Activated CD4-positive, alpha-beta memory T cell treated with anti-CD3 and anti-CD28 coated beads for 36 hours (primary cell): Measurements from ENCODE around the gene CEMIP. TPM values are rescaled to one million over a fixed set of nuclear protein-coding genes. Genes with fewer than 3 reads are reported as not detected.

Experiments
- CTCF ChIA-PET: fragments of 350-600 bp; sonication (Branson Sonifier 250); formaldehyde crosslinking; loops from one replicate; lab custom pipeline; 2021; ENCODE audit warnings: antibody characterized with exemption, inconsistent platforms; lab: Charles Lee
- POLR2A ChIA-PET: fragments of 350-600 bp; sonication (Branson Sonifier 250); formaldehyde crosslinking; loops from one replicate; lab custom pipeline; 2021; ENCODE audit warnings: antibody characterized with exemption; lab: Charles Lee
- DNase-seq: peaks from one replicate; pipeline ENCODE4 v3.0.0-alpha.2; 2020
- H3K27ac Mint-ChIP-seq: one replicate; pipeline ENCODE4 v1.8.0; 2021; ENCODE audit warnings: mixed read lengths
- H3K27me3 Mint-ChIP-seq: one replicate; pipeline ENCODE4 v1.8.0; 2021; ENCODE audit warnings: mixed read lengths
- H3K36me3 Mint-ChIP-seq: one replicate; pipeline ENCODE4 v1.8.0; 2021; ENCODE audit warnings: mixed read lengths
- H3K4me1 Mint-ChIP-seq: one replicate; pipeline ENCODE4 v1.8.0; 2021; ENCODE audit warnings: low read depth, mixed read lengths
- H3K4me3 Mint-ChIP-seq: one replicate; pipeline ENCODE4 v1.8.0; 2021; ENCODE audit warnings: mild to moderate bottlenecking, mixed read lengths
- H3K9me3 Mint-ChIP-seq: one replicate; pipeline ENCODE4 v1.8.0; 2021; ENCODE audit warnings: mixed read lengths
- intact Hi-C: fragments of 100-400 bp; cut with micrococcal nuclease; formaldehyde crosslinking; loops from one replicate; pipeline ENCODE4 v1.15.1; 2023
- total RNA-seq, 2 experiments: library from RNA; stranded (reverse); gene quantifications; one replicate each; pipeline ENCODE4 v1.2.3, GENCODE V29; 2021

The CEMIP gene
- total RNA-seq, 2 experiments from 2014 or later, result 0.07 TPM; not detected in 1

DNA sequence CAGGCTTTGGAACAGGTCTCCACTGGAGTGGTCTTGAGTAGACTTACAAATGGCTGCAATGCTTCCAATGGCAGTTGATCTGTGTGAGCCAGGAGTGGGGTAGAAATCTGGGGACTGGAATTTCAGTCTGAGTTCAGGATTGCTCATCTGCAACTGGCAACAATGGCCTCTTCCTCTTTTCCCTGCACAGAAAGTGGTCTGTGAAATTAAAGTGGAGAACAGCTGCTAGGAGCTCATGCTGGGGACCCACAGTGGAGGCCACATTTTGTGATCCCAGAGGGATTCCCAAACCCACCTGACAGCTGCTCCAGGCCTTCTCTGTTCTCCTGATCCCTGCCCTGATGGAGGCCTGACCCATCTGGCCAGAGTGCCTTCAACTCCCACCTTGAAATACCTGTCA lies 49.6 kb downstream of the CEMIP start:
- DNase-seq, result no peak
- no peaks in the 10 kb centered on the region for H3K36me3 Mint-ChIP-seq
- no peaks in the 10 kb centered on the region for H3K9me3 Mint-ChIP-seq
- no peaks in the 10 kb centered on the region for H3K4me1 Mint-ChIP-seq
- ChIA-PET POLR2A (interaction anchor here (0.7 kb wide), 1 partner anchor 340 kb away, joined by 3 read pairs; no protein-coding TSS in a partner anchor), CTCF (interaction anchor here (0.7 kb wide), 1 partner anchor 111 kb away, joined by 4 read pairs; no protein-coding TSS in a partner anchor)
- H3K27ac Mint-ChIP-seq, result no peak overlapping the region
- intact Hi-C loops, result no loop called here
- H3K4me3 Mint-ChIP-seq, result no peak overlapping the region
- H3K27me3 Mint-ChIP-seq, result no peaks in the 10 kb centered on the region

DNA sequence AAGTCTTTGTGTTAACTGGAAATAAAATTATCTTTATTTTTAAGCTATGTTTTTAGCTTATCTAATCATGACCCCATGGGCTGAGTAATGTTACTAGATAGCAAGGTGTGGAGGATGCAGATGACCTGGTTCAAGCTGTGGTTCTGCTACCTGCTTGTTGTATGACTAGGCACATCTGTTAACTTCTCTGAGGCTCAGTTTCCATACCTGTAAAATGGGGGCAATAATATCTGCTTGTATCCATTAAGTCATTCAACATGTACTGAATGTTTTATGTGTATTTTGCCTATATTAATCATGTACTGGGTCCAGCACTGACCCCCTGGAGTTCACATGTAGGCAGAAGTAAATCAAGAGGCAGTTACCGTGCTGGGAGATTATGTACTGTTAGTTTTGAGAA lies 51.5 kb downstream of the CEMIP start:
- ChIA-PET POLR2A (no interaction called here), CTCF (no interaction called here)
- intact Hi-C loops, result no loop called here
- H3K27me3 Mint-ChIP-seq, result no peaks in the 10 kb centered on the region
- H3K4me1 Mint-ChIP-seq, result no peaks in the 10 kb centered on the region
- H3K9me3 Mint-ChIP-seq, result no peaks in the 10 kb centered on the region
- H3K36me3 Mint-ChIP-seq, result no peaks in the 10 kb centered on the region
- no peak for DNase-seq
- no peak overlapping the region for H3K27ac Mint-ChIP-seq
- H3K4me3 Mint-ChIP-seq, result no peak overlapping the region

DNA sequence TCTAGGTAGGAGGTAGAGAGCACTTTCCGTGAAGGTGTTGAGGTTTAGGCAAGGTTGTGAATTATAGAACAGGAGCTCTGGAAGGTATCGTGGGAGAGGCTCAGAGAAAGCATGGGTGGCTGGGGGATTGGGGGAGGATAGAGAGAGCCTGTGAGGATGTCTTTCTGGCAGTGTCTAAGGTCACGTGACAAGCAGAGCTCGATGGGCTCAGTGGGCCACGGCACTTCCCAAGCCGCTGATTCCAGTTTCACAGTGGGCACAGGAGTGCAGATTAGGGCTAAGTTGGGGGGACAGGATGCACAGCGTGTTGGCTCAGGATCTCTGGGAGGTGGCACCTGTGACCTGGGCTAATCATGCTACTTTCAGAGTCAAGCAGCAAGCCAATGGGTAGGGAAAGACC lies 52.0 kb downstream of the CEMIP start:
- intact Hi-C loops, result no loop called here
- Mint-ChIP-seq H3K27me3 (no peaks in the 10 kb centered on the region), H3K4me1 (no peaks in the 10 kb centered on the region), H3K27ac (no peak overlapping the region), H3K9me3 (no peaks in the 10 kb centered on the region), H3K4me3 (no peak overlapping the region), H3K36me3 (no peaks in the 10 kb centered on the region)
- ChIA-PET POLR2A (no interaction called here), CTCF (interaction anchor here (0.6 to 1.2 kb wide), 2 partner anchors 139 to 375 kb away, joined by 3 to 4 read pairs; no protein-coding TSS in a partner anchor)
- no peak for DNase-seq

DNA sequence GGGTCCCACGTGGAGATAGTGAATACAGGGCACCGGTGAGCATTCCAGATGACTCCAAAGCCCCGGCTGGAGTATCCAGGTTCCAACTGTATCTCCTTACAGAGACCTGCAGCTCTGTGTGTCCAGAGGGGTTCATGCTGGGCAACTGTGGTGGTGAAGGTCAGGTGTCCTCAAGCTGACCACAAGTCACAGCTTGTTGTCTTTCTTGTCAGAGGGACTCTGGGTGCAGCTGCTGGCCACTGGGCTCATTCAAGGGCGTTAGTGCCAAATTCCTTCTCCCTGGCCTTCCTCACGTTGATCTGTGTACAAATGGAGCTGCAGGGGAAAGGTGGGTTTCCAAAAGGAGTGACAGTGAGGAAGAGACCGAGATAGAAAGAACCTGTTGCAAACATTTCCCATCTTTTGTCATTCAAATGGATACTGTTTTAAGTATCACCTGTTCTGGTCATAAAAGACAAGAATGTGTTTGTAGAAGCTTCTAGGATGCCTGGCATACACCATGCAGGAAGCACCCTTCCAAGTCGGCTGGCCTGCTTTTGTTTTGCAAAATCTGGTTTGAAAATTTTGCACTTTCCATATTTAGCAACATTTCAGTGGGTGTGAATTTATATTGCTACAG lies 52.5 kb downstream of the CEMIP start:
- no peaks in the 10 kb centered on the region for H3K9me3 Mint-ChIP-seq
- no peaks in the 10 kb centered on the region for H3K36me3 Mint-ChIP-seq
- no peak for DNase-seq
- intact Hi-C loops, result no loop called here
- no peak overlapping the region for H3K27ac Mint-ChIP-seq
- H3K4me1 Mint-ChIP-seq, result no peaks in the 10 kb centered on the region
- POLR2A ChIA-PET, result no interaction called here
- H3K4me3 Mint-ChIP-seq, result no peak overlapping the region
- H3K27me3 Mint-ChIP-seq, result no peaks in the 10 kb centered on the region
- CTCF ChIA-PET, result interaction anchor here (0.6 to 1.2 kb wide), 2 partner anchors 138 to 376 kb away, joined by 3 to 4 read pairs; no protein-coding TSS in a partner anchor

DNA sequence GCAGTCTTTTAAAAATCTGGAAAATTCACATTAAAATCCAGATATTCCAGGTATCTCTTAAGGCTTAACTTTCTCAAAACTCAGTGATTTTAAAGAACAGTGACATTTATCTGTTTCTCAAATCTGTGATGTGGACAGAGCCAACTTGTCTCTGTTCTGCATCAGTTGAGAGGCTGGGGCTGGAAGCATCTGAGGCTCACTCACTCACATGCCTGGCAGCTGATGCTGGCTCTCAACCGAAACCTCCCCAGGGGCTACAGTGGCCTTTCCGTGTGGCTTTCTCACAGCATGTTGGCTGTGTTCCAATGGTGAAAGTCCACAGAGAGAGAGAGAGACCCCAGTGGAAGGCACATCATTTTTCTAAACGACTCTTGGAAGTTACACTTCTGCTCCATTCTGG lies 53.5 kb downstream of the CEMIP start:
- no peak for DNase-seq
- POLR2A ChIA-PET, result no interaction called here
- H3K4me1 Mint-ChIP-seq, result no peaks in the 10 kb centered on the region
- no peaks in the 10 kb centered on the region for H3K27me3 Mint-ChIP-seq
- H3K9me3 Mint-ChIP-seq, result no peaks in the 10 kb centered on the region
- intact Hi-C loops, result no loop called here
- no peaks in the 10 kb centered on the region for H3K36me3 Mint-ChIP-seq
- H3K27ac Mint-ChIP-seq, result no peak overlapping the region
- H3K4me3 Mint-ChIP-seq, result no peak overlapping the region
- CTCF ChIA-PET, result interaction anchor here (1.2 kb wide), 1 partner anchor 137 kb away, joined by 4 read pairs; no protein-coding TSS in a partner anchor

DNA sequence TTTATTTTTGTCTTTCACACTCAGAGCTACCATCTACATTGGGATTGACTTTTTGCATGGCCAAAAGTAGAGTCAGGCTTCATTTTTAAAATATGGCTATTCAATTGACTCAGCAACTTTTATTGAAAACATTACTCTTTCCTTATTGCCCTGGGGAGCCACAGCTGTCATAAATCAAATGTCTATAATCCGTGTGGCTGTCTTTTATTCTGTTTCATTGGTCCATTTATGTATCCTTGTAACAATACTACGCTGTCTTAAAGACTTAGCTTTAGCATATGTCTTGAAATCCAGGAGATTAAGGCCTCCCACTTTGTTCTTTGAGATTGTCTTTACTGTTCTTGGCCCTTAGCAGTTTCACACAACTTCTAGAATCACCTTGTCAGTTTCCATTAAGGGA lies 55.2 kb downstream of the CEMIP start:
- H3K9me3 Mint-ChIP-seq, result no peaks in the 10 kb centered on the region
- H3K27me3 Mint-ChIP-seq, result peaks cover 9% of the 10 kb centered on the region
- DNase-seq, result no peak
- CTCF ChIA-PET, result no interaction called here
- intact Hi-C loops, result no loop called here
- POLR2A ChIA-PET, result no interaction called here
- no peak overlapping the region for H3K27ac Mint-ChIP-seq
- no peaks in the 10 kb centered on the region for H3K36me3 Mint-ChIP-seq
- H3K4me1 Mint-ChIP-seq, result no peaks in the 10 kb centered on the region
- H3K4me3 Mint-ChIP-seq, result no peak overlapping the region

DNA sequence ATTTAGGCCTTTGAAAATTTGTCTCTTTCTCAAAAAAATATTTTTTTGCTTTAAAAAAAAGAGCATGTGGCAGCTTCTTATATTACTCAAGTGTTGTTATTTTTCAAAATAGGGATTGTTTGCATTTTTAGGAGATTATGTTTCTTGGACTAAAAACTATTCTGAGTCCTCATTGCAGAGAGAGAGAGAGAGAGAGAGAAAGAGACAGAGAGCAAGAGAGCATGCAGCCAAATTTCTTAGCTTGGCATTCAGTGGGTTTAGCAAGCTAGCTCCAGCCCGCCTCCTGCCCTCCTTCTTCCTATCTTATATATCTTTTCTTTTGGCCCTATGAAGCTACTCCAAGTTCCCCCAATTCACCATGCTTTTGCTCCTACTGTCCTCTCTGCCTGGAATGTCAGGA lies 55.7 kb downstream of the CEMIP start:
- POLR2A ChIA-PET, result interaction anchor here (0.7 kb wide), 1 partner anchor 72 kb away, joined by 3 read pairs; no protein-coding TSS in a partner anchor
- intact Hi-C loops, result no loop called here
- peaks cover 9% of the 10 kb centered on the region for H3K27me3 Mint-ChIP-seq
- H3K4me3 Mint-ChIP-seq, result no peak overlapping the region
- no peak for DNase-seq
- CTCF ChIA-PET, result interaction anchor here (0.8 kb wide), 1 partner anchor 10 kb away, joined by 3 read pairs; no protein-coding TSS in a partner anchor
- no peak overlapping the region for H3K27ac Mint-ChIP-seq
- no peaks in the 10 kb centered on the region for H3K4me1 Mint-ChIP-seq
- no peaks in the 10 kb centered on the region for H3K36me3 Mint-ChIP-seq
- H3K9me3 Mint-ChIP-seq, result no peaks in the 10 kb centered on the region

DNA sequence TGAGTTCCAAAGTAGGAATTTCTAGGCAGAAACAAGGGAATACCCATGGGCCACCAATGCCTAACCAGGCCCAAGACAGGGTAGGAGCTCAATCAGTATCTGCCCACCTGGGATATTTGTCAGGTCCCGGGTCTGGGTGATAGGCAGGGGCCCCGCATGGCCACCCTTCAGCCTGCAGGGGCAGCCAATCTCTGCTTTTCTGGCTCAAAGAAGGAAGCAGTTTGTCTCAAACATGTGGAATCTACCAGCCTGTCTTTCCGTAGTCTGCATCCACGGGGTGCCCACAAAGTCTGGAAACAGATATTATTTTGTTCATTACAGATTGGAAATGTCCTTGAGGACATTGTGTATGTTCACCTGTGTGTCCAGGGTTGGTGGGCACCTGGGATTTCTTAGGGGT lies 56.2 kb downstream of the CEMIP start:
- CTCF ChIA-PET, result interaction anchor here (0.8 kb wide), 1 partner anchor 9 kb away, joined by 3 read pairs; no protein-coding TSS in a partner anchor
- DNase-seq, result no peak
- POLR2A ChIA-PET, result interaction anchor here (0.6 to 0.7 kb wide), 2 partner anchors 72 to 214 kb away, joined by 3 to 5 read pairs; no protein-coding TSS in a partner anchor
- Mint-ChIP-seq H3K27me3 (peaks cover 9% of the 10 kb centered on the region), H3K9me3 (no peaks in the 10 kb centered on the region), H3K36me3 (no peaks in the 10 kb centered on the region), H3K27ac (no peak overlapping the region), H3K4me3 (no peak overlapping the region), H3K4me1 (no peaks in the 10 kb centered on the region)
- intact Hi-C loops, result no loop called here

DNA sequence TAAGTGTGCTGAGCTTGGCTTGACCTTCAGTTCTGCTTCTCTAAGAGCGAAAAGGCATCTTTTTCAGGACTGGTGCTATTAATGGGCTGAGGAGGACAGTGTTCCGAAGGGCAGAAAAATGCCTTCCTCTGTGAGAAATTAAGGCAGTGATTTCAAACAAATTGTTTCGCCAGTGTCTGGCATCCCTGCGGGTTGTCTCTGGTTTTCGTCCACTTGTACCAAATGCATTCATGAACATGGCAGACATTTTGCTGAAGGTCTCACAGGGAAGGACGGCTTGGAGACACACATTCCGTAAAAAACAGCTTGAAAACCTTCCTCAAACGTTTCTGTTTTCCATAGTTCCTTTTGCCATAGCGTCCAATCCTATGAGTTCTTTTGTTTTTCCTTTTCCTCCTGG lies 57.1 kb downstream of the CEMIP start:
- Mint-ChIP-seq H3K4me1 (no peaks in the 10 kb centered on the region), H3K9me3 (no peaks in the 10 kb centered on the region), H3K4me3 (no peak overlapping the region), H3K27me3 (peaks cover 9% of the 10 kb centered on the region), H3K36me3 (no peaks in the 10 kb centered on the region), H3K27ac (no peak overlapping the region)
- ChIA-PET POLR2A (no interaction called here), CTCF (no interaction called here)
- intact Hi-C loops, result no loop called here
- no peak for DNase-seq

DNA sequence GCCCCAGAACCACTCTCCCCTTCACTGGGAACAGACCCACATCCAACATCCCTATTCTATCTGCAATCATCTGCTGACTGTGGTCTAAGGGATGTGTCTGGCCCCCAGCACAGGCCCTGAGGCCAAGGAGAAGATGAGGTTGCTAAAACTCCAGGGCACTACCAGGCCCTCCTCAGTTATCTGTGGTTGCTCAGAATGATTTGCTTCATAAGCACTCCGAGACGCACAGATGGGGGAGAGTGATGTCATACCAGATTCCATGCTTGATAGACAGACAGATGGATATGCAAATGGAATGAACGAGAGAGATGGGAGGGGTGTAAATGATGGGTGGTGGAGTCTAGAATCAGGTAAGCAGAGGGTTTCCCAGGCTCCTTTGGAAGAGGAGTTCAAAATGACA lies 57.8 kb downstream of the CEMIP start:
- CTCF ChIA-PET, result no interaction called here
- H3K27ac Mint-ChIP-seq, result no peak overlapping the region

DNA sequence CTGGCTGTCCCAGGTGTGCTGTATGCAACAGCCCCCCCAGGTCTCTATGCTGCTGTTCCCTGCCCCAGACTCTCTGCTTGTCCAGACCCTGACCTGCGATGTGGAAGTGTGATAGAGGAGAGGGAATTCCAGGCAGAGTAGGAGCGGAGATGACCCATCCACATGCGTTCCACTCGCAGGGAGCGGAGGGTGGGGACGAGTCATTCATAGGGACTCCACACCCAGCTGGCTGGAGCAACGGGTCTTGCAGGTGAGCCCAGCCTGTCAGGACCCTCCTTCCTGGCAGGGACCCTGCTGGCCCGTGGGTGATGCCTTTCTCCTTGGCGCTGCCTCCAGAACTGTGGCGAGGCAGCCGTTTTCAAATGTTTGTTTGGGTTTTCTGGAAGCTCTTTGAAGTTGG lies 58.8 kb downstream of the CEMIP start:
- H3K36me3 Mint-ChIP-seq, result no peaks in the 10 kb centered on the region
- H3K27me3 Mint-ChIP-seq, result peaks cover 12% of the 10 kb centered on the region
- no peak overlapping the region for H3K4me3 Mint-ChIP-seq
- H3K9me3 Mint-ChIP-seq, result no peaks in the 10 kb centered on the region
- H3K4me1 Mint-ChIP-seq, result no peaks in the 10 kb centered on the region
- ChIA-PET POLR2A (no interaction called here), CTCF (no interaction called here)
- intact Hi-C loops, result no loop called here
- no peak overlapping the region for H3K27ac Mint-ChIP-seq
- no peak for DNase-seq

More for the DNA sequence above, 57.8 kb downstream of the CEMIP start:
- Mint-ChIP-seq H3K36me3 (no peaks in the 10 kb centered on the region), H3K9me3 (no peaks in the 10 kb centered on the region), H3K4me1 (no peaks in the 10 kb centered on the region), H3K4me3 (no peak overlapping the region), H3K27me3 (peaks cover 12% of the 10 kb centered on the region)
- POLR2A ChIA-PET, result no interaction called here
- intact Hi-C loops, result no loop called here
- DNase-seq, result no peak

DNA sequence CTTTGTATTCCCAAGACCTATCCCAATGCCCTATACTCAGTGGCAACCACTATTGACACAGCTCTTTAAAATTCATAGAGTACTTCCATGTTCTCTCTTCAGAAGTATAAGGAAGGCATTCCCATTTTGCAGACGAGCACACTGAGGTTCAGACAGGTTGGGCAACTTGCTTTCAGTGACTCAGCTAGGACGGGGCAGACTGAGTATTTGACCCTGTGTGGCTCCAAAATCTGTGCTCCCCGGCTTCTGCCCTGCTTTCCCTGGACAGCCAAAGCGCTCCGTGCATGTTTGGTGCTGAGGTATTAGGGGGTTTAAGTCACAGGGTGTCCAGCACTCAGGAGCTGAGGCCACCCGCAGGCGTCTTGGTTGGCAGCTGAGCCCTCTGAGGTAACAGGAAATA lies 59.5 kb downstream of the CEMIP start:
- H3K27ac Mint-ChIP-seq, result no peak overlapping the region
- H3K9me3 Mint-ChIP-seq, result no peaks in the 10 kb centered on the region
- peaks cover 12% of the 10 kb centered on the region for H3K27me3 Mint-ChIP-seq
- no peaks in the 10 kb centered on the region for H3K4me1 Mint-ChIP-seq
- CTCF ChIA-PET, result no interaction called here
- POLR2A ChIA-PET, result no interaction called here
- intact Hi-C loops, result no loop called here
- no peak overlapping the region for H3K4me3 Mint-ChIP-seq
- DNase-seq, result no peak
- no peaks in the 10 kb centered on the region for H3K36me3 Mint-ChIP-seq

DNA sequence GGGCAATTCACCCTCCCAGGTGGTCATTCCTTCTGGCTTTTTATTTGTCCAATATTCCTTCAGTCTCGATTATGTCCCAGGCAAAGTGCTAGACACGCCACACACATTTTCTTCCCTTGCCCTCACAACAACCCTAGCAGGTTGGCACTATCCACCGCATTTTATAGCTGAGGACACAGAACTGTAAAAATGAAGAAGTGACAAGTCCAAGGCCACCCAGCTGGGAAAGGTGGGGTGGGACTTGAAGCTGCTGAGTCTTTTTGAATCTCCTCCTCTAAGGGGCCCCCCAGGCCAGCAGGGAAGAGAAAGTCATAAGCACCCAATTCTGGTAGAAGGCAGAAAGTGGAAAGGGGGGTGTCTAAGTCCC lies 60.6 kb downstream of the CEMIP start:
- ChIA-PET POLR2A (no interaction called here), CTCF (no interaction called here)
- H3K36me3 Mint-ChIP-seq, result no peaks in the 10 kb centered on the region
- H3K27me3 Mint-ChIP-seq, result peaks cover 14% of the 10 kb centered on the region
- no peak for DNase-seq
- H3K9me3 Mint-ChIP-seq, result no peaks in the 10 kb centered on the region
- H3K4me3 Mint-ChIP-seq, result no peak overlapping the region
- intact Hi-C loops, result no loop called here
- H3K4me1 Mint-ChIP-seq, result no peaks in the 10 kb centered on the region
- no peak overlapping the region for H3K27ac Mint-ChIP-seq
